Suprapubic skin (tissue), 3 donors: Measurements from ENCODE around the gene PIGN.

Experiments used
- CTCF ChIP-seq, 2 donors: fragments of 200-600 bp in 1 of 2; fragments of 450-650 bp in 1 of 2; sonication (generic) in 1 of 2; IDR thresholded peaks; one replicate each; pipeline ENCODE4 v1.5.1; 2016 to 2019; ENCODE audit warnings: antibody characterized with exemption in 2 of 2, mild to moderate bottlenecking in 1 of 2, moderate library complexity in 1 of 2
- POLR2AphosphoS5 ChIP-seq, 3 donors: sonication (generic); formaldehyde crosslinking; IDR thresholded peaks; one replicate each; pipeline ENCODE4 v1.6.1; 2017; ENCODE audit warnings: antibody characterized with exemption in 3 of 3

DNA sequence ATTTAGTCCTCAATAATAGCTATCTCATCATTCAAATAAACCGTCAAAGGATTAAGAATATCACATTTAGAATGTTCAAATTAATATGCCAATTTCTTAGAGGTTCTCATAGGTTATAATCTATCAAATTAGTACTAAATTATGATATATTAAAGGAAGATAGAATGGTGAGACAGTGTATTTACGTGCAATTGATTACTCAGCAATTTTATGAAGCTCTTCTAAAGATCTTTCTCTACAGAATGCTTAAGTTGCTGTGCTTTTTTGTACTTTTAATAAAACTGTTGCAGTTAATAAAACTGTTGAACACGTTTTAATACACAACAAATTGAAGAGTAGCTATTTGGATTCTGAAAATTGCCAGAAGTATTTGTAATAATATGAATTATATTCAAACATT, 39.2 kb upstream of the PIGN start:
- no peak for TF ChIP-seq POLR2AphosphoS5 (IDR thresholded peaks at IDR 0.05)
- no peak for TF ChIP-seq CTCF (IDR thresholded peaks at IDR 0.05)
